K562 (cell line): Measurements from ENCODE around the gene RINT1. TPM values are rescaled to one million over a fixed set of nuclear protein-coding genes. Genes with fewer than 3 reads are reported as not detected.

Experiments used
- DACH1 ChIP-seq: fragments of 450-650 bp; IDR thresholded peaks from 2 replicates; pipeline ENCODE4 v1.6.1; 2018; ENCODE audit not compliant: partially characterized antibody
- DPF2 ChIP-seq: fragments of 450-650 bp; IDR thresholded peaks from 2 replicates; pipeline ENCODE4 v1.6.1; 2016
- NCOA1 ChIP-seq: fragments of 450-650 bp; IDR thresholded peaks from 2 replicates; pipeline ENCODE4 v1.6.1; 2016; ENCODE audit warnings: low read depth
- NR4A1 ChIP-seq, 2 experiments: fragments of 250-450 bp in 1 of 2; fragments of 450-650 bp in 1 of 2; sonication (Bioruptor Pico) in 1 of 2; IDR thresholded peaks; 2 replicates each; pipeline versions ENCODE4 v1.4.0 to v1.6.1; 2016 to 2020; ENCODE audit warnings: mild to moderate bottlenecking in 2 of 2, missing compliant biosample characterization in 1 of 2, missing genetic modification characterization in 1 of 2, moderate library complexity in 1 of 2
- RAD21 ChIP-seq, 2 experiments: fragments of 250-450 bp in 1 of 2; fragments of 450-650 bp in 1 of 2; sonication (Bioruptor Pico) in 1 of 2; formaldehyde crosslinking in 1 of 2; IDR thresholded peaks in 1 of 2; conservative IDR thresholded peaks in 1 of 2; 2 replicates each; pipeline versions ENCODE4 v1.4.0 to v1.8.0; 2020 to 2022; ENCODE audit warnings: mild to moderate bottlenecking in 2 of 2, moderate library complexity in 1 of 2
- RBM17 ChIP-seq: fragments of 200-400 bp; formaldehyde crosslinking; IDR thresholded peaks from 2 replicates; pipeline ENCODE4 v1.6.1; 2017; ENCODE audit warnings: low read depth, mild to moderate bottlenecking, low read length, borderline replicate concordance
- RBM22 ChIP-seq: fragments of 200-400 bp; formaldehyde crosslinking; IDR thresholded peaks from 2 replicates; pipeline ENCODE4 v1.6.1; 2018; ENCODE audit warnings: low read length, low read depth; ENCODE audit not compliant: poor library complexity, severe bottlenecking
- SOX6 ChIP-seq: fragments of 450-650 bp; IDR thresholded peaks from 2 replicates; pipeline ENCODE4 v1.6.1; 2014; ENCODE audit warnings: mild to moderate bottlenecking
- SP1 ChIP-seq: sonication (generic); formaldehyde crosslinking; IDR thresholded peaks from 2 replicates; pipeline ENCODE4 v1.8.1; 2022; ENCODE audit warnings: mild to moderate bottlenecking, missing genetic modification reagents
- ZBTB1 ChIP-seq: sonication (generic); formaldehyde crosslinking; IDR thresholded peaks from 2 replicates; pipeline ENCODE4 v1.8.1; 2023; ENCODE audit warnings: missing genetic modification reagents, low read depth, mild to moderate bottlenecking, borderline replicate concordance
- ZEB2 ChIP-seq: fragments of 450-650 bp; IDR thresholded peaks from 2 replicates; pipeline ENCODE4 v1.6.1; 2016
- polyA plus RNA-seq, 8 experiments: library from polyadenylated mRNA; depleted of rRNA in 4 of 8; stranded (reverse) in 5 of 8; unstranded in 3 of 8; fragments of >200 nt; fragmentation: Nextera tagmentation in 2 of 8; fragmentation: Illumina TruSeq in 1 of 8; extraction: Ambion mirVana in 2 of 8; extraction: Trizol in 1 of 8; gene quantifications; 2 replicates each; pipeline versions ENCODE4 v1.2.1 to v1.2.3, GENCODE V29; 2011 to 2014; ENCODE audit warnings: inconsistent platforms in 1 of 8, missing spikeins in 1 of 8
- total RNA-seq, 7 experiments: library from RNA; depleted of rRNA in 6 of 7; stranded (reverse); fragments of >200 nt in 6 of 7; fragmentation: Illumina TruSeq in 2 of 7; extraction: Trizol in 2 of 7; gene quantifications; 2 replicates each; pipeline versions ENCODE4 v1.2.1 to v1.2.3, GENCODE V29; 2011 to 2021; ENCODE audit warnings: low replicate concordance in 1 of 7
- TF ChIP-seq, protein P1 (sequence below): fragments of 150-350 bp; IDR thresholded peaks from 2 replicates; pipeline ENCODE4 v1.6.1; 2014; ENCODE audit warnings: low read depth, mild to moderate bottlenecking, low read length, borderline replicate concordance
- TF ChIP-seq, protein P2 (sequence below): fragments of 450-650 bp; conservative IDR thresholded peaks from 2 replicates; pipeline ENCODE4 v1.6.1; 2016; ENCODE audit warnings: missing genetic modification characterization, low read depth, mild to moderate bottlenecking, control low read depth, missing compliant biosample characterization
- TF ChIP-seq, protein P3 (sequence below): sonication (generic); formaldehyde crosslinking; IDR thresholded peaks from 2 replicates; pipeline ENCODE4 v1.8.0; 2022; ENCODE audit warnings: missing genetic modification reagents, mild to moderate bottlenecking, borderline replicate concordance
- TF ChIP-seq, protein P4 (sequence below): fragments of 250-450 bp; sonication (Bioruptor Pico); IDR thresholded peaks from 2 replicates; pipeline ENCODE4 v1.4.0; 2020; ENCODE audit warnings: borderline replicate concordance

The RINT1 gene
- total and polyA plus RNA-seq, 9 of the 15 experiments (the other 6 are each of a cell fraction or from before 2014, with no cell fraction given): 21.3 to 74.3 (median 27.4) TPM

DNA sequence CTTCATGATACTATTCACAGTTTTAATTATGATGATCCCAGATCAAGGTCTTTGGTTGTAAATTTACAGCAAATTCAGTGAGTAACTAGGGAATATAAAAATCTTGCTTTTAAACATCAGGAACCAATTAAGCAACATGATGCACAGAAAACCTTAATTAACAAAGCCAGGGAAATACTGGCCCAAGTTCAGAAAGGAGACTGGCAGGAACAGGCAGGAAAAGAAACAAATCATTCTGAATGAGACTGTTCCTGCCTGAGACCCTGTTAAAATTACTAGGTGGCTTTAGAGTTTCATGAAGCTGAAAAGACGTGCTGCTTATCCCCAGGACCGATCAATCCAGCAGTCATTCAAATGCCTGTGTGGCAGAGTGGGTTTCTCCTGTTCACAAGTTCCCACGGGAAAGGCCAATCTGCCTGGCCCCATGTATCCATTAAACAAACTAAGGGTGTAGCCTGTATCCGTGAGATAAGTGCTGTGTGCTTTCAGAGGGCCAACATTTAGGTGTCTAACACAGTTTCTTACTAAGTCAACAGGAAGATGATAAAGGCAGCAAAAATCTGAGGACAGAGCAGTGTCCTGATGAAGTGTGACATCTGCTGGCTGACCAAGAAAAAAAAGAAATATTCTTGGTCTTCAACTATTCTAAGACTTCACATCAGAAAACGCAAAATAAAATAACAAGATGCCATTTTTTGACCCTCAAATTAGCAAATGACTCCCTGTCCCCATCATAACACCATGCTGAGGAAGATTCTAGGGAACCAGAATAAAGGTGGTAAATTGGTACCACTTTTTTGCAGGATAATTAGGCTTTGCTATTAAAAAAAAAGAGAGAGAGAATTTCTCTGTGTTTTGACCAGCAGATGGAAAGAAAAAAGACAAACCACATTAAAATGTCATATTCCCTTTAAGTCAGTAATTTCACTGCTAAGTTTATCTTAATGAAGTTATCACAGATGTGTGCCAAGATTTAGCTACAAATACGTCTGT is 44.1 kb upstream of the RINT1 start (continued):
- no peak; the same call in 1 of the 2 replicates for TF ChIP-seq NCOA1
- TF ChIP-seq DPF2: peak; percentile 94
- TF ChIP-seq ZBTB1 (CRISPR knock-in tag): no peak
- TF ChIP-seq, protein P1, sequence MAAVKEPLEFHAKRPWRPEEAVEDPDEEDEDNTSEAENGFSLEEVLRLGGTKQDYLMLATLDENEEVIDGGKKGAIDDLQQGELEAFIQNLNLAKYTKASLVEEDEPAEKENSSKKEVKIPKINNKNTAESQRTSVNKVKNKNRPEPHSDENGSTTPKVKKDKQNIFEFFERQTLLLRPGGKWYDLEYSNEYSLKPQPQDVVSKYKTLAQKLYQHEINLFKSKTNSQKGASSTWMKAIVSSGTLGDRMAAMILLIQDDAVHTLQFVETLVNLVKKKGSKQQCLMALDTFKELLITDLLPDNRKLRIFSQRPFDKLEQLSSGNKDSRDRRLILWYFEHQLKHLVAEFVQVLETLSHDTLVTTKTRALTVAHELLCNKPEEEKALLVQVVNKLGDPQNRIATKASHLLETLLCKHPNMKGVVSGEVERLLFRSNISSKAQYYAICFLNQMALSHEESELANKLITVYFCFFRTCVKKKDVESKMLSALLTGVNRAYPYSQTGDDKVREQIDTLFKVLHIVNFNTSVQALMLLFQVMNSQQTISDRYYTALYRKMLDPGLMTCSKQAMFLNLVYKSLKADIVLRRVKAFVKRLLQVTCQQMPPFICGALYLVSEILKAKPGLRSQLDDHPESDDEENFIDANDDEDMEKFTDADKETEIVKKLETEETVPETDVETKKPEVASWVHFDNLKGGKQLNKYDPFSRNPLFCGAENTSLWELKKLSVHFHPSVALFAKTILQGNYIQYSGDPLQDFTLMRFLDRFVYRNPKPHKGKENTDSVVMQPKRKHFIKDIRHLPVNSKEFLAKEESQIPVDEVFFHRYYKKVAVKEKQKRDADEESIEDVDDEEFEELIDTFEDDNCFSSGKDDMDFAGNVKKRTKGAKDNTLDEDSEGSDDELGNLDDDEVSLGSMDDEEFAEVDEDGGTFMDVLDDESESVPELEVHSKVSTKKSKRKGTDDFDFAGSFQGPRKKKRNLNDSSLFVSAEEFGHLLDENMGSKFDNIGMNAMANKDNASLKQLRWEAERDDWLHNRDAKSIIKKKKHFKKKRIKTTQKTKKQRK: no peak
- no peak for TF ChIP-seq RBM22
- TF ChIP-seq, protein P2, sequence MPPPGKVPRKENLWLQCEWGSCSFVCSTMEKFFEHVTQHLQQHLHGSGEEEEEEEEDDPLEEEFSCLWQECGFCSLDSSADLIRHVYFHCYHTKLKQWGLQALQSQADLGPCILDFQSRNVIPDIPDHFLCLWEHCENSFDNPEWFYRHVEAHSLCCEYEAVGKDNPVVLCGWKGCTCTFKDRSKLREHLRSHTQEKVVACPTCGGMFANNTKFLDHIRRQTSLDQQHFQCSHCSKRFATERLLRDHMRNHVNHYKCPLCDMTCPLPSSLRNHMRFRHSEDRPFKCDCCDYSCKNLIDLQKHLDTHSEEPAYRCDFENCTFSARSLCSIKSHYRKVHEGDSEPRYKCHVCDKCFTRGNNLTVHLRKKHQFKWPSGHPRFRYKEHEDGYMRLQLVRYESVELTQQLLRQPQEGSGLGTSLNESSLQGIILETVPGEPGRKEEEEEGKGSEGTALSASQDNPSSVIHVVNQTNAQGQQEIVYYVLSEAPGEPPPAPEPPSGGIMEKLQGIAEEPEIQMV (tag): no peak
- TF ChIP-seq SP1 (CRISPR knock-in tag): no peak; the same call in 1 of the 2 replicates
- peak; percentile 85 for TF ChIP-seq SOX6
- TF ChIP-seq NR4A1 (CRISPR knock-in tag; IDR thresholded peaks at IDR 0.05): no peak
- TF ChIP-seq NR4A1 (tag; IDR thresholded peaks at IDR 0.05): no peak
- TF ChIP-seq, protein P3, sequence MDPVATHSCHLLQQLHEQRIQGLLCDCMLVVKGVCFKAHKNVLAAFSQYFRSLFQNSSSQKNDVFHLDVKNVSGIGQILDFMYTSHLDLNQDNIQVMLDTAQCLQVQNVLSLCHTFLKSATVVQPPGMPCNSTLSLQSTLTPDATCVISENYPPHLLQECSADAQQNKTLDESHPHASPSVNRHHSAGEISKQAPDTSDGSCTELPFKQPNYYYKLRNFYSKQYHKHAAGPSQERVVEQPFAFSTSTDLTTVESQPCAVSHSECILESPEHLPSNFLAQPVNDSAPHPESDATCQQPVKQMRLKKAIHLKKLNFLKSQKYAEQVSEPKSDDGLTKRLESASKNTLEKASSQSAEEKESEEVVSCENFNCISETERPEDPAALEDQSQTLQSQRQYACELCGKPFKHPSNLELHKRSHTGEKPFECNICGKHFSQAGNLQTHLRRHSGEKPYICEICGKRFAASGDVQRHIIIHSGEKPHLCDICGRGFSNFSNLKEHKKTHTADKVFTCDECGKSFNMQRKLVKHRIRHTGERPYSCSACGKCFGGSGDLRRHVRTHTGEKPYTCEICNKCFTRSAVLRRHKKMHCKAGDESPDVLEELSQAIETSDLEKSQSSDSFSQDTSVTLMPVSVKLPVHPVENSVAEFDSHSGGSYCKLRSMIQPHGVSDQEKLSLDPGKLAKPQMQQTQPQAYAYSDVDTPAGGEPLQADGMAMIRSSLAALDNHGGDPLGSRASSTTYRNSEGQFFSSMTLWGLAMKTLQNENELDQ (CRISPR knock-in tag): peak; percentile 32; the same call in 1 of the 2 replicates
- no peak for TF ChIP-seq RBM17
- TF ChIP-seq RAD21 (CRISPR knock-in tag; conservative IDR thresholded peaks at IDR 0.05 in 1 of 2, IDR thresholded peaks at IDR 0.05 in 1 of 2): peak; percentile 89 to 93
- peak; percentile 54; the same call in 1 of the 2 replicates for TF ChIP-seq ZEB2
- TF ChIP-seq, protein P4, sequence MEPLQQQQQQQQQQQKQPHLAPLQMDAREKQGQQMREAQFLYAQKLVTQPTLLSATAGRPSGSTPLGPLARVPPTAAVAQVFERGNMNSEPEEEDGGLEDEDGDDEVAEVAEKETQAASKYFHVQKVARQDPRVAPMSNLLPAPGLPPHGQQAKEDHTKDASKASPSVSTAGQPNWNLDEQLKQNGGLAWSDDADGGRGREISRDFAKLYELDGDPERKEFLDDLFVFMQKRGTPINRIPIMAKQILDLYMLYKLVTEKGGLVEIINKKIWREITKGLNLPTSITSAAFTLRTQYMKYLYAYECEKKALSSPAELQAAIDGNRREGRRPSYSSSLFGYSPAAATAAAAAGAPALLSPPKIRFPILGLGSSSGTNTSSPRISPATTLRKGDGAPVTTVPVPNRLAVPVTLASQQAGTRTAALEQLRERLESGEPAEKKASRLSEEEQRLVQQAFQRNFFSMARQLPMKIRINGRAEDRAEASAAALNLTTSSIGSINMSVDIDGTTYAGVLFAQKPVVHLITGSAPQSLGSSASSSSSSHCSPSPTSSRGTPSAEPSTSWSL: no peak
- no peak for TF ChIP-seq DACH1
